Measurements from ENCODE around the gene ZMYND8.
A peak's percentile ranks its signal among the peaks of the same experiment; 100 is the strongest.
"Not testable (repeated sequence)": the region's sequence is repeated elsewhere in the genome, so short reads cannot be mapped to it uniquely, and the experiment has no call there.

The ZMYND8 gene

GRCh38 chr20:47263465-47264084, 92.9 kb downstream of the ZMYND8 start:
- DNase-seq (ENCODE audit: low read depth) = peak; percentile 56
- no peak for TF ChIP-seq CTCF (IDR thresholded peaks at IDR 0.05; ENCODE audit: insufficient read depth, low read depth, low read length, missing control alignments)
- H3K4me3 ChIP-seq (ENCODE audit: low read depth, low read length) = peak overlapping the region; percentile 49

GRCh38 chr20:47263080-47263464, 93.4 kb downstream of the ZMYND8 start:
- no peak for TF ChIP-seq CTCF (IDR thresholded peaks at IDR 0.05; ENCODE audit: insufficient read depth, low read depth, low read length, missing control alignments)

GRCh38 chr20:47262365-47263013, 94.0 kb downstream of the ZMYND8 start:
- peak overlapping the region; percentile 49 for H3K4me3 ChIP-seq (ENCODE audit: low read depth, low read length)
- TF ChIP-seq CTCF (IDR thresholded peaks at IDR 0.05; ENCODE audit: insufficient read depth, low read depth, low read length, missing control alignments) = no peak
- peak; percentile 87 for DNase-seq (ENCODE audit: low read depth)

More at GRCh38 chr20:47263080-47263464, 93.4 kb downstream of the ZMYND8 start:
- DNase-seq (ENCODE audit: low read depth) = peak; percentile 18
- peak overlapping the region; percentile 49 for H3K4me3 ChIP-seq (ENCODE audit: low read depth, low read length)

- peak; percentile 60 for DNase-seq (ENCODE audit: low read depth)
- H3K4me3 ChIP-seq (ENCODE audit: low read depth, low read length) = peak overlapping the region; percentile 49
- TF ChIP-seq CTCF (IDR thresholded peaks at IDR 0.05; ENCODE audit: insufficient read depth, low read depth, low read length, missing control alignments) = no peak
Observed at GRCh38 chr20:47262008-47262364, 94.5 kb downstream of the ZMYND8 start.

- peak overlapping the region; percentile 49 for H3K4me3 ChIP-seq (ENCODE audit: low read depth, low read length)
- not testable (repeated sequence) for DNase-seq (ENCODE audit: low read depth)
Observed at GRCh38 chr20:47261161-47261774, 95.2 kb downstream of the ZMYND8 start.

- not testable (repeated sequence) for DNase-seq (ENCODE audit: low read depth); H3K4me3 ChIP-seq (ENCODE audit: low read depth, low read length)
Observed at GRCh38 chr20:47260540-47261126, 95.9 kb downstream of the ZMYND8 start.

- peak overlapping the region; percentile 24 for H3K4me3 ChIP-seq (ENCODE audit: low read depth, low read length)
- peak; percentile 89 for DNase-seq (ENCODE audit: low read depth)
- TF ChIP-seq CTCF (IDR thresholded peaks at IDR 0.05; ENCODE audit: insufficient read depth, low read depth, low read length, missing control alignments) = no peak
Observed at GRCh38 chr20:47258745-47259695, 97.5 kb downstream of the ZMYND8 start.
